Left hindlimb (tissue), 1 donor: ENCODE data around the gene PTBP3.
"Not testable (repeated sequence)": the region's sequence is repeated elsewhere in the genome, so short reads cannot be mapped to it uniquely, and the experiment has no call there.

Experiments
- DNase-seq: peaks from one replicate; pipeline ENCODE4 v3.0.0-alpha.2; 2018

PTBP3 gene

DNA sequence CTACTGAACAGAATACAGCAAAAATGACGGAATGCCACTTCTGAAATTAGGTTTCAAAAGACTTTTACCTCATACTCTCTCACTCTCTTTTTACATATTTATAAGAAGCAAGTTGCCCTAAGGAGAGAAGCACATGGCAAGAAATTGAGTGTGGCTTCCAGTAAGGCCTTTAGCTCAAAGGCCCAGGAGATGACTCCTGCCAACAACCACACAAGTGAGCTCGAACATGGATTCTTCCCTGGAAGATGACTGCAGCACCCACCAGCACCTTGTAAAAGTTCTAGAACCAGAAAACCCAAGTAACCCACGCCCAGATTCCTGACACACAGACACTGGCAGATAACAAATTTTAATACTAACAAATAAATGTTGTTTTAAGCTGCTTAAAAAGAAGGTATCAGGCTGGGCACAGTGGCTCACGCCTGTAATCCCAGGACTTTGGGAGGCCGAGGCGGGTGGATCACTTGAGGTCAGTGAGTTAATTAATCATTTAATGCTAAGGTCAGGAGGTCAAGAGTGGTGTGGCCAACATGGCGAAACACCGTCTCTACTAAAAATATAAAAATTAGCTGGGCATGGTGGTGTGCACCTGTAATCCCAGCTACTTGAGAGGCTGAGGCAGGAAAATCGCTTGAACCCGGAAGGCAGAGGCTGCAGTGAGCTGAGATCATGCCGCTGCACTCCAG, 17.0 kb downstream of the PTBP3 start:
- DNase-seq, result no peak

DNA sequence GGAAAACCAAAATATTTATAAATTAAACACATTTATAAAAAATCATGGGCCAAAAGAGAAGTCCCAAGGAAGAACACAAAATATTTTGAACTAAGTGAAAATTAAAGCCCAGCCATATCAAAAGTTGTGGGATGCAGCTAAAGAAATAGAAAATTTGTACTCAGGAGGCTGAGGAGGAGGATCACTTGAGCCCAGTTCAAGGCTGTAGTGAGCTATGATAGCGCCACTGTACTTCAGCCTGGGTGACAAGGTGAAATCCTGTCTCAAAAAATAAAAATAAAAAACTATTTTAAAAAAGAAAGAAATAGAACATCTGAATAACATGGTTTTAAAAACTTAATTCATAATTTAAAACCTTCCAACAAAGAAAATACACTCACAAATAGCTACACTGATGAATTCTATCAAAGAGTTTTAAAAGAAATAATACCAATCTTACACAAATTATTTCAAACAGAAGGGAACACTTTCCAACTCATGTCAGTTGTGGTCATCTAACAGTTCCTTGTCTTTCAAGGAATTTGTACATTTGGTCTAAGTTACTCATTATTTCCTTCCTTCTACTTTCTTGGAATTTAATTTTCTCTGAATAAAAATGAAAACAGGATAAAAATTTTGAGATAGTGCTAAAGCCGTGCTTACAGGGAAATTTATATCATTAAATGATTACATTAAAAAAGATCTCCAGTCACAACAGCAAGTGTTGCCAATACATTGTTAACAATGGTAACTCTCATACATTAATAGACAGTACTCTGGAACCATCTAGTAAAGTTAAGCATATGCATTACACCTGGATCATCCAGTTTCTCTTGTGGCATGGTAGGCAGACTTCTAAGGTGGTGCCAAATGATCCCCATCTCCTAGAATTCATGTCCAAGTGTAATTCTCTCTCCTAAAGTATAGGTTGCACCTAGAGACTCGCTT, 17.8 kb downstream of the PTBP3 start:
- DNase-seq, result no peak

DNA sequence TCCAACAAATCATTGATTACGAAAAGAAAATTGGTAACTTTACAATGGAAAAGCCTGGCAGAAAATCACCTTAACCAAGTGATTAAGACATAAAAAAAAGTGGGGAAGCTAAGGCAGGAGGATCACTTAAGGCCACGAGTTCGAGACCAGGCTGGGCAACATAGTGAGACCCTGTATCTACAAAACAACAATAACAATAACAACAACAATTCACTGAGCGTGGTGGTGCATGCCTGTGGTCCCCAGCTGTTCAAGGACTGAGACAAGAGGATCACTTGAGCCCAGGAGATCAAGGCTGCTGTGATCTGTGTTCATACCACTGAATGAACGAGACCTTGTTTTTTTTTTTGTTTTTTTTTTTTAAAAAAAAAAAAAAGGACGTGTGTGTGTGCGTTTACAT, 21.3 kb downstream of the PTBP3 start:
- no peak for DNase-seq

DNA sequence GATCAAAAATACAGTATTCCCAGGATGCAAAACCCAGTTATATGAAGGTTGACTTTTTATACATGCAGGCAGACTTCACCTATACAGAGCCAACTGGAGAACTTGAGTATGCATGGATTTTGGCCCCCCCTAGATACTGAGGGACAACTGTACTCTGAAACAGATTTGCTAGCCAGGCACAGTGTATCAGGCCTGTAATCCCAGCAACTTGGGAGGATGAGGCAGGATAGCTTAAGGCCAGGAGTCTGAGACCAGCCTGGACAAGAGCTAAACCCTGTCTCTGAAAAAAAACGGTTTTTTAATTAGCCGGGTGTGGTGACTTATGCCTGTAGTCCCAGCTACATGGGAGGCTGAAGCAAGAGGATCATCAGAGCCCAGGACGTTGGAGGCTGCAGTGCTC, 21.9 kb downstream of the PTBP3 start:
- no peak for DNase-seq

DNA sequence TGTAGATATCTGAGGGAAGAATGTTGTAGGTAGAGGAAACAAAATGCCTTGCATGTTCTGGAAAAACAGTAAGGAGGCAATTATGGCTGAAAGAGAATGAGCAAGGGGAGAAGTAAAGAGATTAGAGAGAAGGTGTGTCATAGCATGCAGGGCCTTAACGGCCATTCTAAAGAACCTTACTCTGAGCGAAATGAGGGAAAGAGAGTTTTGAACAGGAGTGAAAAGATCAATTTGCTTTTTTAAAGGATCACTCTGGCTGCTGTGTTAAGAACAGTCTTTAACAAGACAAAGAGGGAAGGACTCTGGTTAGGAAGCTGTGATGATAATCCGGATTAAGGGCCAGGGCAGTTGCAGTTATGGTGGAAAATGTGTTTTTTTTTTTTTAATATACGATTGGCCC, 22.6 kb downstream of the PTBP3 start:
- no peak for DNase-seq

DNA sequence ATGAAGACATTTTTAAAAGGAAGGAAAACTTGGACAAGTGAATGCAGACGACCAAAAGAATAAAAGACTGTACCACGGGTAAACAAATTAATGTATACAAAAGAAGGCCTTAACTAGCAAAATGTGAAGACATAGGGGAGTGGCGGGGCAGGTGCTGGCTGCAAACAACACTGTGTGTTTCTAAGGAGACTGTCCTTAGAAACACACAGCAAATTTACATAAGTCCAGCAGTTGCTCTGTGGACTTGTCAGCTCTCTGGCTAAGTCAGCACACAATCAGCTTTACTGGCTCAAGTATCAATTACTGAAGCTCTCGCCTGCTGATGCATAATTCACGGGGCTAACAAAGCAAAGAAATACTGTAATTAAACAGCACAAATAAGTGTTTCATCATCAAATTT, 24.8 kb downstream of the PTBP3 start:
- DNase-seq, result no peak

DNA sequence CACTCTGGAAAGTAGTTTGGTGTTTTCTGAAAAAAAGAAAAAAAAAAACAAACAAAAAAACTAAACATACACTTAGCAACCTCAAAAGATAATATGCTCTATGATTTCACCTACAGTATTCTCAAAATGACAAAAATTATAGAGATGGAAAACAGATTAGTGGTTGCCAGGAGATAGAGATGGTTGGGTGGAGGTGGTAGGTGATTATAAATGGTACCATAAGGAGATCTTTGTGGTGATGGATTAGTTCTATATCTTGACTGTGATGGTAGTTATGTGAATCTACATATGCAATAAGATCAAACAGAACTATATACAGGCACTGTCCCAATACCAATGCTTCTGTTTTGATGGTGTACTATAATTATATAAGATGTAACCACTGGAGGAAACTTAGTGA, 32.0 kb downstream of the PTBP3 start:
- DNase-seq, result no peak

DNA sequence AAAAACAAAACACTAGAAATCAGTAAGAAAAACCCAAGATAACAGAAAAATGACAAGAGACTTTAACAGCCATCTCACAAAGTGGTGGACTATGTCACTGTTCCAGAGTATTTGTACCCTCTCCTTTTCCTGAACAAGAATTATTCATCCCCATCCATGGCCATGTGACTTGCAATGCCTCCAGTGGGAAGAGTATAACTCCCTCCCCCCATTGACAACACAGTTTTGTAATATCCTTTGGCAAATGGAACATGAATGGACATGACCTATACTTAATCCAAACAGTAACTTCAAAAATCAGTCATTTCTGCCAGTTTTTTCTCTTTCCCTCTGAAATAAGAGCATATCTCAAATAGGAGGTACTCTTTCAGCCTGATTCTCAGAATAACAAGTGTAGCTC, 33.9 kb downstream of the PTBP3 start:
- DNase-seq, result no peak

DNA sequence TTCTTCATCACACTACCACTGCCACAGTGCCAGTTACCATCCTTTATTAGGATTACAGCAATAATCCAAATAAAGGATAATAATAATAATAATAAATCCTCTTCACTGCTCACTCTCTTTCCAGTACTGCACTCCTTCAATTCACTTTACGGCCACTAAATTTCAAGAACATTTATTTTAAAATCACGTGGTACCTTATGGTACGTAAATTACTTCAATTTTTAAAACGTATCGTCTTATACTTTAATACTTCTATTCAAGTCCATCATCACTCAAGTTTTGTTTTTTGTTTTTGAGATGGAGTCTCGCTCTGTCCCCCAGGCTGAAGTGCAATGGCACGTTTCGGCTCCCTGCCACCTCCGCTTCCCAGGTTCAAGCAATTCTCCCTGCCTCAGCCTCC, 36.5 kb downstream of the PTBP3 start:
- DNase-seq, result no peak

DNA sequence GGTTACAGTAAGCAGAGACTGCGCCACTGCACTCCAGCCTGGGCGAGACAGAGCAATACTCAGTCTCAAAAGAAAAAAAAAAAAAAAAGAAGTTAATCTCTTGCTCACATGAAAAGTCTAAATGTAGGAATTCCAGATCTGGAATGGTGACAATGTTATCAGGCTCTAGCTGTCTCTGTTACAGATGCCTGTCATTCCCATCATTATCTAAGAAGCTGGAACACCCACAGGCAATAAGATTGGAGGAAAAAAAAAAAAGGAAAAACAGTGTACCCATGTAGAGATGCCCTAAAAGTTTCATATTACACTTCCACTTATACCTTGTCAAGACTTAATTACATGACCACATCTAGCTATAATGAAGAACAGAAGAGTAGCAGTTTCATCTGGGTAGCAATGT, 38.2 kb downstream of the PTBP3 start:
- DNase-seq, result no peak

DNA sequence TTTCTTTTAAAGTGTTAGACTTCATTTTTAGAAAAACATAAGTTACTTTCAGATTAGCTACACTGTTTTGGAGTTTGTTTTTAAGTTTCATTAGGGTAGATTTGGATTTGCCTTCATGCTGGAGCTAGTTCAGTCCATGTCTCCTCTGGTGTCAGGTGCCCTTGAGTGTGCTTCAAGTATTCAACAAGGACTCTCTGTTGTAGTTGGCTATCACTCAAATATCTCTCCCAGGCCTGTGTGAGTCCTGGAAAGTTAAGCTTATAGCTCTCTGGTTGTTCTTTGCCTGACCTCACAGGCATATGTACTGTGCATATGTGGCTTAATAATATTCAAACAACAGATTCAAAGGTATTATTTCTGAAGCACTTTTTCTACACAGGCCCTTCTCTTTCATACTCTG, 45.4 kb downstream of the PTBP3 start:
- DNase-seq, result no peak

DNA sequence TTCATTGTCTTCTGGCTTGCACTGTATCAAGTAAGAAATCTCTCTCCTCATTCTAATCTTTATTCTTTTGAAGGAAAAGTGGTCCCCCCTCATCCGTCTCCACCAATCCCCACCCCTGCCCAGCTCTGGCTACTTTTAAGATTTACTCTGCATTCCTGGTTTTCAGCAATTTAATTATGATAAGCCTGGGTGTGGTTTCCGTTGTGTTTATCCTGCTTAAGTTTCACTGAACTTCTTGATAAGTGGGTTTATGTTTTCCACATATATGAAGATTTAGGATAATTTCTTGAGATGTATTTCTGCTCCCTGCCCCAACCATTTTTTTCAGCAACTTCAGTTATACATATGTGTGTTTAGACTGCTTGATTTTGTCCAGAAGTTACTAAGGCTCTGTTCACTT, 46.5 kb downstream of the PTBP3 start:
- no peak for DNase-seq

DNA sequence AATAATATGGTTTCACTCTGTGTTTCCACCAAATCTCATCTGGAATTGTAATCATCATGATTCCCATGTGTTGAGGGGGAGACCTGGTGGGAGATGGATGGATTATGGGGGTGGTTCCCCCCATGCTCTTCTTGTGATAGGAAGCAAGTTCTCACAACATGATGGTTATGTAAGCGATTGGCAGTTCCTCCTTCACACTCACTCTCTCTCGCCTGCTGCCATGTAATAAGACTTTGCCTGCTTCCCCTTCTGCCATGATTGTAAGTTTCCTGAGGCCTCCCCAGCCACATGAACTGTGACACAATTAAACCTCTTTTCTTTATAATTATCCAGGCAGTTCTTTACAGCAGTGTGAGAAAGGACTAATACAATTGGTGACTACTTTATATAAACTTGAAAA, 48.4 kb downstream of the PTBP3 start:
- no peak for DNase-seq

DNA sequence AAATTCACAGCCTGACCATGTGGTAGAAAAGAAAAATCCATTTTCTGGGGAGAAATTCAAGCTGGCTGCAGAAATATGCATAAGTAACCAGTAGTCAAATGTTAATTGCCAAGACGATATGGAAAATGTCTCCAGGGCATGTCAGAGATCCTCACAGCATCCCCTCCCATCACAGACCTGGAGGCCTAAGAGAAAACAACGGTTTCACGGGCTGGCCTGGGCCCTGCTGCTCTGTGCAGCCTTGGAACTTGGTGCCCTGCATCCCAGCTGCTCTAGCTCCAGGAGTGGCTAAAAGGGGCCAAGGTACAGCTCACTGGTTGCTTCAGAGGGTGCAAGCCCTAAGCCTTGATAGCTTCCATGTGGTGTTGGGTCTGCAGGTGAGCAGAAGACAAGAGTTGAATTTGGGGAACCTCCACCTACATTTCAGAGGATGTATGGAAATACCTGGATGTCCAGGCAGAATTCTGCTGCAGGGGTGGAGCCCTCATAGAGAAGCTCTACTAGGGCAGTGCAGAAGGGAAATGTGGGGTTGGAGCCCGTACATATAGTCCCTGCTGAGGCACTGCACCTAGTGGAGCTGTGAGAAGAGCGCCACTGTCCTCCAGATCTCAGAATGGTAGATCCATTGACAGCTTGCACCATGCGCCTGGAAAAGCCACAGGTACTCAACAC, 49.7 kb downstream of the PTBP3 start:
- no peak for DNase-seq

DNA sequence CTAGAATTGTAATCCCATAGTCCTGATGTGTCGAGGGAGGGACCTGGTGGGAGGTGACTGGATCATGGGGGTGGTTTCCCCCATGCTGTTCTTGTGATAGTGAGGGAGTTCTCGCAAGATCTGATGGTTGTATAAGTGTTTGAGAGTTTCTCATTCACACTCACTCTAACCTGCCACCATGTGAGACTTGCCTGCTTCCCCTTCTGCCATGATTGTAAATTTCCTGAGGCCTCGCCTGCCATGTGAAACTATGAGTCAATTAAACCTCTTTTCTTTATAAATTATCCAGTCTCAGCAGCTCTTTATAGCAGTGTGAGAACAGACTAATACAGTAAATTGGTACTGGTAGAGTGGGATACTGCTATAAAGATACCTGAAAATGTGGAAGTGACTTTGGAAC, 50.6 kb downstream of the PTBP3 start:
- DNase-seq, result not testable (repeated sequence)

DNA sequence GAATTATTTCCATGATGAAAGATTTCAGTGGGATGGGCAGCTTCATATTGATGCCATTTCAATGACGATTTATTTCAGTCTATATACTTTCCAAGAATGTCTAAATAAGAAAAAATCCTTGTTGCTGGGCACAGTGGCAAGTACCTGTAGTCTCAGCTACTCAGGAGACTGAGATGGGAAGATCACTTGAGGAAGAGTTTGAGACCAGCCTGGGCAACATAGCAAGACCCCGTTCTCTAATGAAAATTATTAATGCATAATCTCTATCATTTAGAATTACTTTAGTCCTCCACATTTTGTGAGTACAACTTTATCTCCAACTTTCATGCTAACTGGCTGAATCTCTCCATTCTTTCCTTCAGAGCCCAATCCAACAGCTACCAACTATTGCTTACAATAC, 52.5 kb downstream of the PTBP3 start:
- no peak for DNase-seq

DNA sequence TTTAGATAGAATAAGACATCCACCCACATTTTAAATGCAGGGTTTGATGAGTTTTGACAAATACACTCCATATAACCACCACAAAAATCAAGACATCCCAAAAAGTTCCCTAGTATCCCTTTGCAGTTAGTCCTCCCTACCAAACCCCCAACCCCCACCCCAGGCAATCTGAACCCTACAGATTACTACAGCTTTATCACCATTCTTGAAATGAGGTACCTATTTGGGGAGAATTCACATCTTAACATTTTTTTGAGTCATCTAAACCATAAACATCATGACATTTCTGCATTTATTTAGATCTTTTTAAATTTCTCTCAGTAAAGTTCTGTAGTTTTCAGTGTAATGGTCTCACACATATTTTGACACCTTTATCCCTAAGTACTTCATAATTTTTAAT, 53.9 kb downstream of the PTBP3 start:
- DNase-seq, result no peak

DNA sequence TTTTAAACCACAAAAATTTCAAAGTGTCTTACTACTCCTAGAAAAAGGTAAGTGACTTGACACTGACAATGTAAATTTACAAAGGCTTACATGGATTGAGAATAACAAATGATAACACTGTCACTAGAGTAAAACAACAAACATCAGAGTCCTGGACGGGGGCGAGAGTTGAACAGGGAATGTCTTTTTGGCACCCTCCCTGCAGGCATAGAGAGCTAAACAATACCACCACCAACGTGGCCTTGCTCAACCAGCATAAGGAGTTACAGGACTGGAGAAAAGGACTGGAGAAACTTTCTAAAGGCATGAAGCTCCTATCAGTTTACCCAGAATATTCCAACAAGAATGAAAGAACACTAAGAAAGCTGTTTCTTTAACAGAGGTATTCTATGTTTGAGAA, 55.3 kb downstream of the PTBP3 start:
- DNase-seq, result no peak

DNA sequence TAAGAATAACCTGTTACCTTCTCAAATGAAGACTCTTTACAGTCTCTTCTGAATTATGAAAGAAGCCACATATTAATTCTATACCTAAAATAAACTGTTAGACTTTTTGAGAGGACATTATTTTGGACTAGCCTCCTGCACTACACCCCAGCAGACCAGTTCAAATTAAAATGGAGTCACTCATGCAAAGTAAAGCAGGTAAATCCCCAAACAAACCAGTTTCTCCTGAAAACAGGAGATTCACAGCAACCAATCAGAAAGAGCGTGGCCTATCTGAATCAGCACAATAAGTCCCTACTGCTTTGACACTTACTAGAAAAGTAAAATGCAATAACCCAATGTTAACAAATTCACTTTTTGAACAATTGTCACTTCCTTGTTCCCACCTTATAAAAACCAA, 58.8 kb downstream of the PTBP3 start:
- DNase-seq, result no peak

DNA sequence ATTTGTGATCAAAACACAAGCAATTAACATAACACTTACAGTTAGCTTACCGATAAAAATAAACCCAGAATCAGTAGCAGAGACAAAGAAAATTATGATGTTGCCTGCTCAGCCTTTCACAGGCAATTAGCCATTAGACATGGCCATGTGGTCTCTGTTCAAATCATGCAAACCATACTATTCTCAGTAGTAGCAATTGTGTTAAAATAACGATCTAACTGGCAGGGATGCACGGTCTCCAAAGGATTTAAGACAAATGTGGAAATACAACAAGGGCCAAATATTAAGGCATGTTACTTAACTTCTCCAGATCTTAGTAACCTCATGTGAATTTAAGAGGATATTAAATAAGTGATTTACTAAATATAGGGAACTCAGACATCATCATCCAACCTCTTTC, 59.5 kb downstream of the PTBP3 start:
- no peak for DNase-seq

DNA sequence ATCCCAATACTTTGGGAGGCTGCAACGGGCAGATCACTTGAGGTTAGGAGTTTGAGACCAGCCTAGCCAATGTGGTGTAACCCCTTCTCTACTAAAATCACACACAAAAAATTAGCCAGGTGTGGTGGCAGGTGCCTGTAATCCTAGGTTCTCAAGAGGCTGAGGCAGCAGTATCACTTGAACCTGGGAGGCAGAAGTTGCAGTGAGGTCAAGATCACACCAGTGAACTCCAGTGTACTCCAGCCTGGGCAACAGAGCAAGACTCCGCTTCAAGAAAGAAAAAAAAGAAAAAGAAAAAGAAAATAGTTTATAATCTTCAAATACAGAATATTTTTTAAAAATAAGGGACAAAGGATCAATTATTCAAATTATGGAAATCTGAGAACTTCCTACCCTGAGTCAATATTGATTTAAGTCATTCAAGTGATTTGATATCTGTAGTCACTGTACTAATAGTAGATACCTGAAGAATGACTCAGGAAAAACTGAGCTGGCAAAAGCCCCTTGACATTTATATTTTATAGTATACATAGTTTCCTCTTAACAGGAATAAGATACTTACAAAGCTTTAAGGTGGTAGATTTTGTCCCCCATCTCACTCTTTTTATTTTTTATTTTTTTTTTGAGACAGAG, 61.8 kb downstream of the PTBP3 start:
- DNase-seq, result no peak

DNA sequence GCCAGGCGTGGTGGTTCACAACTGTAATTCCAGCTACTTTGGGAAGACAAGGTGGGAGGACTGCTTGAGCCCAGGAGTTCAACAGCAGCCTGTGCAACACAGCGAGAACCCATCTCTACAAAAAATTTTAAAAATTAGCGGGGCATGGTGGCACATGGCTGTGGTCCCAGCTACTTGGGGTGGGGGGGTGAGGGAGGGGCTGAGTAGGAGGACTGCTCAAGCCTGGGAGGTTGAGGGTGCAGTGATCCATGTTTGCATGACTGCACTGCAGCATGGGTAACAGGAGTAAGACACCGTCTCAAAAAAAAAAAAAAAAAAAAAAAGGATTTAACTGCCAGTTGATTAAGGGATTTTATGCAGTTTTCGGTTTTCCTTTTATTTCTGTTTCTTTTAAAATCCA, 65.0 kb downstream of the PTBP3 start:
- DNase-seq, result no peak

DNA sequence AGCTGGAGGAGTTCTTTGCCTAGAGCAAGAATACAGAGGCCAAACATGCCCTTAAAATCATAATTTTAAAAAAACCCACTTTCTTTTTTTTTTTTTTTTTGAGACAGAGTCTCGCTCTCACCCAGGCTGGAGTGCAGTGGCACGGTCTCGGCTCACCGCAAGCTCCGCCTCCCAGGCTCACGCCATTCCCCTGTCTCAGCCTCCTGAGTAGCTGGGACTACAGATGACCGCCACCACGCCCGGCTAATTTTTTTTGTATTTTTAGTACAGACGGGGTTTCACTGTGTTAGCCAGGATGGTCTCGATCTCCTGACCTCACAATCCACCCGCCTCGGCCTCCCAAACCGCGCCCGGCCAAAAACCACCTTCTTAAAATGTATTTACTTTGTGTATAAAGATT, 66.3 kb downstream of the PTBP3 start:
- not testable (repeated sequence) for DNase-seq

DNA sequence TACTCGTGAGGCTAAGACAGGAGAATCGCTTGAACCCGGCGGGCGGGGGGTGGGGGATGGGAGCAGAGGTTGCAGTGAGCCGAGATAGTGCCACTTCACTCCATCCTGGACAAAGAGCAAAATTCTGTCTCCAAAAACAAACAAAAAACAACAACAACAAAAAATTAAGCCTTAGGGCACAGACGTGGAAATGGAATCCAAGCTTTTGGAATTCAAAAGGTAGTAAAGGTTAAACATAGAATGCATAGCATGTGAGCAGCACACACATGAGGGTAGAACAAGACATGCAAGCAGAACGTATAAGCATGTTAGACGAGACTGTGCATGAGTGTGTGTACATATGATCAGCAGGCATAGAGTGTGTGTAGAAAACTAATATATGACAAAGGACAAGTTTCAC, 68.0 kb downstream of the PTBP3 start:
- no peak for DNase-seq
